Spleen (tissue), 11 donors: ENCODE measurements around the gene C16orf92. TPM values are rescaled to one million over a fixed set of nuclear protein-coding genes. Genes with fewer than 3 reads are reported as not detected.

ENCODE experiments used
- DNase-seq: peaks from one replicate; pipeline ENCODE4 v3.0.0-alpha.2; 2020
- H3K27ac ChIP-seq, 8 donors: fragments of 200-600 bp; sonication (generic) in 7 of 8; 1 replicate in 4 of 8; 2 replicates in 4 of 8; pipeline versions ENCODE4 v1.5.0 to v1.8.0; 2016 to 2021; ENCODE audit warnings: inconsistent platforms in 4 of 8, mild to moderate bottlenecking in 4 of 8, moderate library complexity in 1 of 8
- H3K27me3 ChIP-seq, 7 donors: fragments of 200-600 bp; sonication (generic) in 6 of 7; replicated peaks in 1 of 7; 1 replicate in 4 of 7; 2 replicates in 3 of 7; pipeline versions ENCODE4 v1.5.0 to v1.8.0; 2016 to 2021; ENCODE audit warnings: inconsistent platforms in 3 of 7, mild to moderate bottlenecking in 1 of 7
- H3K36me3 ChIP-seq, 6 donors: fragments of 200-600 bp; sonication (generic) in 5 of 6; 1 replicate in 4 of 6; 2 replicates in 2 of 6; pipeline versions ENCODE4 v1.5.0 to v1.8.0; 2016 to 2021; ENCODE audit warnings: inconsistent platforms in 2 of 6
- H3K4me1 ChIP-seq, 6 donors: fragments of 200-600 bp; sonication (generic) in 5 of 6; 1 replicate in 3 of 6; 2 replicates in 3 of 6; pipeline versions ENCODE4 v1.5.0 to v1.8.0; 2016 to 2021; ENCODE audit warnings: inconsistent platforms in 3 of 6
- H3K4me3 ChIP-seq, 8 donors: fragments of 200-600 bp; sonication (generic) in 7 of 8; 1 replicate in 4 of 8; 2 replicates in 4 of 8; pipeline versions ENCODE4 v1.5.0 to v1.8.0; 2016 to 2021; ENCODE audit warnings: inconsistent platforms in 4 of 8, mild to moderate bottlenecking in 4 of 8, moderate library complexity in 2 of 8
- H3K9me3 ChIP-seq, 8 donors: fragments of 200-600 bp; sonication (generic) in 7 of 8; 1 replicate in 4 of 8; 2 replicates in 4 of 8; pipeline versions ENCODE4 v1.5.0 to v1.8.0; 2016 to 2021; ENCODE audit warnings: inconsistent platforms in 4 of 8
- POLR2A ChIP-seq, 3 donors: fragments of 450-650 bp; IDR thresholded peaks; one replicate each; pipeline ENCODE4 v1.5.1; 2017; ENCODE audit warnings: antibody characterized with exemption in 3 of 3, mild to moderate bottlenecking in 1 of 3
- POLR2AphosphoS5 ChIP-seq, 3 donors: sonication (generic); formaldehyde crosslinking; IDR thresholded peaks; one replicate each; pipeline ENCODE4 v1.5.1; 2017; ENCODE audit warnings: antibody characterized with exemption in 3 of 3
- WGBS, 5 donors: extraction: QIAGEN DNeasy Blood & Tissue Kit in 3 of 5; methylation state at CpG; one replicate each; pipeline versions ENCODE4 v1.1.5 to v1.1.7; 2013 to 2018; 5-methylcytosine and 5-hydroxymethylcytosine counted together
- intact Hi-C: fragments of 100-400 bp; cut with DNase I; formaldehyde crosslinking; loops from one replicate; pipeline ENCODE4 v1.15.0; 2023; ENCODE audit warnings: low total_unique reads
- polyA plus RNA-seq, 3 donors: library from polyadenylated mRNA; stranded (reverse); fragments of 200-250 nt; gene quantifications; one replicate each; pipeline ENCODE4 v1.2.1, GENCODE V29; 2013
- total RNA-seq, 7 donors: library from RNA; depleted of rRNA in 3 of 7; stranded (reverse); fragments of >200 nt in 3 of 7; fragmentation: NEBNext Ultra II Directional in 4 of 7; extraction: Animal tissue kit (Norgen Biotek cat#: 25700) in 4 of 7; gene quantifications; one replicate each; pipeline versions ENCODE4 v1.1.0 to v1.2.1, GENCODE V29; 2016 to 2021
- TF ChIP-seq, protein P1 (sequence below), 11 experiments: fragments of 200-600 bp in 7 of 11; fragments of 450-650 bp in 4 of 11; sonication (generic) in 4 of 11; IDR thresholded peaks in 8 of 11; conservative IDR thresholded peaks in 3 of 11; 1 replicate in 7 of 11; 2 replicates in 4 of 11; pipeline versions ENCODE4 v1.4.0 to v1.8.0; 2016 to 2021; ENCODE audit warnings: antibody characterized with exemption in 11 of 11, inconsistent platforms in 4 of 11, mild to moderate bottlenecking in 1 of 11
- donor health status: healthy with polysubstance abuse.
- donor health status: DM: no; HTN: no; CAD: no; lungs with moderate emphysema.
- donor health status: DM: no; HTN: no; CAD: no.
- donor health status: Bipolar disorder and iron deficiency.
- donor health status: healthy.
- donor health status: DM: no; HTN: no; CAD: no.
- donor health status: DM: yes; HTN: yes; CAD: no.

The C16orf92 gene
- total and polyA plus RNA-seq, 10 donors: not detected

- Histone ChIP-seq H3K9me3 (no peaks in the 10 kb centered on the region), H3K27me3 (peaks cover 3 to 77% (median 32%) of the 10 kb centered on the region in 7 donors), H3K4me1 (peaks cover 0 to 17% (median 12%) of the 10 kb centered on the region in 6 donors), H3K36me3 (no peaks in the 10 kb centered on the region), H3K27ac (no peak overlapping the region), H3K4me3 (no peak overlapping the region)
- intact Hi-C loops: no loop called here
- 83 to 94% (median 90%) methylated on average over 13 to 18 of the region's 18 CpGs for WGBS, 5 donors
- no peak for DNase-seq
- TF ChIP-seq, protein P1, sequence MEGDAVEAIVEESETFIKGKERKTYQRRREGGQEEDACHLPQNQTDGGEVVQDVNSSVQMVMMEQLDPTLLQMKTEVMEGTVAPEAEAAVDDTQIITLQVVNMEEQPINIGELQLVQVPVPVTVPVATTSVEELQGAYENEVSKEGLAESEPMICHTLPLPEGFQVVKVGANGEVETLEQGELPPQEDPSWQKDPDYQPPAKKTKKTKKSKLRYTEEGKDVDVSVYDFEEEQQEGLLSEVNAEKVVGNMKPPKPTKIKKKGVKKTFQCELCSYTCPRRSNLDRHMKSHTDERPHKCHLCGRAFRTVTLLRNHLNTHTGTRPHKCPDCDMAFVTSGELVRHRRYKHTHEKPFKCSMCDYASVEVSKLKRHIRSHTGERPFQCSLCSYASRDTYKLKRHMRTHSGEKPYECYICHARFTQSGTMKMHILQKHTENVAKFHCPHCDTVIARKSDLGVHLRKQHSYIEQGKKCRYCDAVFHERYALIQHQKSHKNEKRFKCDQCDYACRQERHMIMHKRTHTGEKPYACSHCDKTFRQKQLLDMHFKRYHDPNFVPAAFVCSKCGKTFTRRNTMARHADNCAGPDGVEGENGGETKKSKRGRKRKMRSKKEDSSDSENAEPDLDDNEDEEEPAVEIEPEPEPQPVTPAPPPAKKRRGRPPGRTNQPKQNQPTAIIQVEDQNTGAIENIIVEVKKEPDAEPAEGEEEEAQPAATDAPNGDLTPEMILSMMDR (IDR thresholded peaks at IDR 0.05 in 8 of 11, conservative IDR thresholded peaks at IDR 0.05 in 3 of 11): no peak
- TF ChIP-seq POLR2AphosphoS5 (IDR thresholded peaks at IDR 0.05): no peak
- TF ChIP-seq POLR2A (IDR thresholded peaks at IDR 0.05): no peak
These were observed 3.5 kb downstream of the C16orf92 start for GRCh38 chr16:30026449-30026848.

- peaks cover 7 to 91% (median 45%) of the 10 kb centered on the region in 7 donors for H3K27me3 ChIP-seq
- TF ChIP-seq POLR2AphosphoS5 (IDR thresholded peaks at IDR 0.05) (no peak), POLR2A (IDR thresholded peaks at IDR 0.05) (no peak)
- TF ChIP-seq, protein P1 (IDR thresholded peaks at IDR 0.05 in 8 of 11, conservative IDR thresholded peaks at IDR 0.05 in 3 of 11): no peak
- peaks cover 0 to 21% (median 12%) of the 10 kb centered on the region in 6 donors for H3K4me1 ChIP-seq
These were observed 4.8 kb downstream of the C16orf92 start for GRCh38 chr16:30027588-30028437.

GRCh38 chr16:30028438-30029076, 5.6 kb downstream of the C16orf92 start:
- Histone ChIP-seq H3K4me1 (peaks cover 0 to 21% (median 12%) of the 10 kb centered on the region in 6 donors), H3K4me3 (no peak overlapping the region), H3K9me3 (no peaks in the 10 kb centered on the region), H3K27me3 (peaks cover 7 to 98% (median 52%) of the 10 kb centered on the region in 7 donors), H3K36me3 (no peaks in the 10 kb centered on the region), H3K27ac (no peak overlapping the region)
- no peak for DNase-seq
- intact Hi-C loops: no loop called here
- WGBS, 5 donors: 17 to 31% (median 20%) methylated on average over 12 to 18 of the region's 18 CpGs
- TF ChIP-seq, protein P1 (IDR thresholded peaks at IDR 0.05 in 8 of 11, conservative IDR thresholded peaks at IDR 0.05 in 3 of 11): no peak
- TF ChIP-seq POLR2A (IDR thresholded peaks at IDR 0.05) (no peak), POLR2AphosphoS5 (IDR thresholded peaks at IDR 0.05) (no peak)

More at GRCh38 chr16:30027588-30028437, 4.8 kb downstream of the C16orf92 start:
- WGBS, 5 donors: 40 to 54% (median 49%) methylated on average over 12 to 13 of the region's 13 CpGs
- no peaks in the 10 kb centered on the region for H3K36me3 ChIP-seq
- H3K9me3 ChIP-seq: no peaks in the 10 kb centered on the region
- no peak overlapping the region for H3K27ac ChIP-seq
- intact Hi-C loops: no loop called here
- no peak for DNase-seq
- H3K4me3 ChIP-seq: no peak overlapping the region
